HS-27A (cell line): ENCODE results near the gene SOAT2.

ENCODE experiments used
- DNase-seq: peaks from one replicate; pipeline ENCODE4 v3.0.0-alpha.2; 2012; ENCODE audit warnings: low read depth, missing footprints

SOAT2 gene

GRCh38 chr12:53064613-53065436 is 38.5 kb upstream of the SOAT2 start:
- no peak for DNase-seq

- DNase-seq = no peak
These were observed 37.8 kb upstream of the SOAT2 start for GRCh38 chr12:53065470-53065869.

DNA sequence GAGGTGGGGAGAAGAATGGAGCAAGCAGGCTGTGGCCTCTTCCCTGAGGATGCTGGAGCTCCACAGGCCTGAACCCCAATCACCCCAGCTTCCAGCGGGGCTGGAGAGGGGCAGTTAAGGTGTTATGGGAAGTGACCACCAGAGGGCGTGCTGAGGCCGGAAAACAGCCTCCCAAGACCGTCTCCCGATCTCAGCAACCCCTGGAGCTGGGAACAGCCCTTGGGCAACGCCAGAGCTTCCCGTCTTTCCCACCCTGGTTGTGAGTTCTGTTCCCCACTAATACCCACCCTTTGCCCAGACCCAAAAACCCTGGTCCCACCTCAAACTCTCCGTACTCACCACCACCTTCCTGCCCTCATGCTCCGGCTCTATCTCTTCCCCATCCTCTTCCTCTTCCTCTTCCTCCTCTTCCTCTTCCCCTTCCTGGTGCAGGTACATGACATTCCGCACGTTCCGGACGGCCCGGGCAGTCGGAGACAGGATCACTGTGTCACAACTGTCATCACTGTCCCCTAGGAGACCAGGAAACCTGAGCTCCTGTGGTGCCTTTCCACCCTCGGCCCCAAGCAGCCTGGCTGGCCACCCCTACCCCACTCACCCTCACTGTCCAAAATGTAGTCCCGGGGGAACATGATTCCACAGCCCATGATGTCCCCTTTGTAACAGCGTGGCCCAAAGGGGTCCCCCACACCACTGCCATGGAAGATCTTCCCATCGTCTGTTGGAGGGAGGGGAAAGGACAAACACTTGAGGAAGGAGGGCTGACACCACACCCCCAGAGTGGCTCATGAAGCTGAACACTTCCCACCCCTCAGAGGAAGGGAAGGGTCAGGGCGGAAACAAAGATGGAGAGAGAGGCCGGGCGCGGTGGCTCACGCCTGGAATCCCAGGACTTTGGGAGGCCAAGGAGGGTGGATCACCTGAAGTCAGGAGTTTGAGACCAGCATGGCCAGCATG is 37.0 kb upstream of the SOAT2 start:
- DNase-seq = no peak

GRCh38 chr12:53067074-53067992 is 36.0 kb upstream of the SOAT2 start:
- DNase-seq = no peak

DNA sequence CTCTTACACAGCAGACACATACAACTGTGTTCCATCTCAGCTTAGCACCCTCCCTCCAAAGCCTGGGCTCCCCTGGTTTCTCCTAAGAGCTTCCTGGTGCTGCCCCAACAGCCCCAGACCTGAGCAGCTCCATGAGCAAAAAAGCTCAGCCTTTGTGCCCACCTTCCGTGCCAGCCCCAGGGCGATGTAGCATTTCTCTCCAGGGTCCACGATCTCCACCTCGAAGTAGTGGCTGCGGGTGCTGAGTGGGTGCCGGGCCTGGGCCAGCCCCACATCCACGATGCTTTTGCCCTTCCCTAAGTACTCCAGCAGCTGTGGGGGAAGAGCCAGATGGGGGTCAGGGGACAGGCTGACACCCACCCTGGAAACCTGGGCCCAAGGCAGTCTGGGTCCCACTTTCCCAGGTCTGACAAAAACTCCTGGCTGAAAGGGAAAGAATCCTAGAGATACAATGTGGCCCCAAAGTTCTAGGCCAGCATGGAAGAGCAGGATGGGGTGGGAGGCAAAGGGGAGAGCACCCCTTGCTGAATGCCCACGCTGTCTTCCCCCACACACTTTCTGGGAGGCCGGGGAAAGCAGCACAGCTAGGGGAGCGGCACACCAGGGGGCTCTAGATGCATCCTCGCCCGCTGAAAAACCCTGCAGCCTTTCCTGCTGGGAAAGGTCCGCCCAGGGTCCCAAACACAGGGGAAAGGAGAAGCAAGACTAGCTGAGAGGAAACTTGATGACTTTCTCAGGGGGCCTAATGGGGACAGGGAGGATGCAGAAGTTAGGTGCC is 35.1 kb upstream of the SOAT2 start:
- DNase-seq = no peak

- no peak for DNase-seq
These were observed 34.3 kb upstream of the SOAT2 start for GRCh38 chr12:53068811-53069585.

- DNase-seq = no peak
These were observed 33.5 kb upstream of the SOAT2 start for GRCh38 chr12:53069621-53070410.

DNA sequence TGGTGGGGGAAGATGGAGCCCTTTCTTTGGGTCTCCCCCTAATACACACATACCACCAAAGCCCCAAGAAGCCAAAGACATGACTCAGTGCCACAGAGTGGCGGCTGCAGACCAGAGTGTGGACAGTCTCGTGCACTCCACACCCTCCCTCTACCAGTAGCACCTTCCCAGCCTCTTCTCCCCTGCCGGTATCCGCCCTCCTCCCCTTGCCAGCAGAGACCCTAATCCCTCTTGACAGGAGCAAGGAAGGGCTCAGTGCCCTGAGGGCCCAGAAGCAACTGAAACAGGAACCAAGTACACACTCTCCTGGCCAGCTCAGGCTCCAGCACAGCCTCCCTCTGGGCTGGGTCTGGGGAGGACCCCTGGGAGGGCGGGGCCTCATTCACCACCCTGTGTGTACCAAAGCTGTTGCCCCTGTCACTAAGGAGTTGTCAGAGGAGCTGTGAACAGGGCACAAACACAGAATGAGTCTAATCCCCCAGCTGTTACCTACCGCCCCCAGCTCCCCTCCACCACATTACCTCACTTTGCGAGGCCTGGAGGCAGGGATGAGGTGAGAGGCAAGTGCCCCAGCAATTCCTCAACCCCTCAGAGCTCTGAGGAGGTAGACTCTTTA is 32.3 kb upstream of the SOAT2 start:
- no peak for DNase-seq

GRCh38 chr12:53071591-53072551 is 31.4 kb upstream of the SOAT2 start:
- DNase-seq = no peak

DNA sequence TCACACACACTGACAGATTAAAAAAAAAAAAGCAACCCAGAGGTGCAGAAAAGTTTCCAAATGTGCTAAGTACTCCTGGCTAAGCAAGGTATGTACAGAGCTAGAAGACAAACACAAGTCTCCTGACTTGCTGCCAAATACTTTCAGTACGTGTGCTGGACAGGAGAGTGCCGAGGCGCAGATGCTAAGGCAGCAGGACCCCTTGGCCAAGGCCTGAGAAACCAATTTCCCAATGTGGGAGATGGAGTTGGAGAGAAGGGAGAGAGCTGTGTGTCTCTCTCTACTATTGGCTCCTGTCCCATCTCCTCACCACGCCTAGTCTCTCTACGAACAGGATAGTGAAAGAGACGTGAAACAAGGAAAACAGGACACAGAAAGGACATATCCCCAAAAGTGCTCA is 29.4 kb upstream of the SOAT2 start:
- no peak for DNase-seq

- DNase-seq = no peak
These were observed 28.8 kb upstream of the SOAT2 start for GRCh38 chr12:53074283-53074998.

DNA sequence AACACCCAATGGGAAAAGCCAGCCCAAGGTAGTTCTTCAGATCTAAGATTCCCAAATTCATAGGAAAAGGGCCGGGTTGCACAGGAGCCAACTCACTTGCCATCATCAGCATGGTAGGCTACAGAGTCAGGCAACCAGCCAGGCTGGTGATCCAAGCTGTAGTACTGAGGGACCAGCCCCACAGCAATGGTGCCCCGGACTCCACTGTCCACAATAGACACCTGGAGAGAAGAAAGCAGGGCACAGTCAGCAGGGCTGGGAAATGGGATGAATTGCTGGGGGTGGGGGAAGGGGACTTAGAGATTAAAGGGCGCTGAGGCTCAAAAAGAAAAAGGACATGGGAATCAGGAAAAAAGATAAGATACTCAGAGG is 28.3 kb upstream of the SOAT2 start:
- no peak for DNase-seq

DNA sequence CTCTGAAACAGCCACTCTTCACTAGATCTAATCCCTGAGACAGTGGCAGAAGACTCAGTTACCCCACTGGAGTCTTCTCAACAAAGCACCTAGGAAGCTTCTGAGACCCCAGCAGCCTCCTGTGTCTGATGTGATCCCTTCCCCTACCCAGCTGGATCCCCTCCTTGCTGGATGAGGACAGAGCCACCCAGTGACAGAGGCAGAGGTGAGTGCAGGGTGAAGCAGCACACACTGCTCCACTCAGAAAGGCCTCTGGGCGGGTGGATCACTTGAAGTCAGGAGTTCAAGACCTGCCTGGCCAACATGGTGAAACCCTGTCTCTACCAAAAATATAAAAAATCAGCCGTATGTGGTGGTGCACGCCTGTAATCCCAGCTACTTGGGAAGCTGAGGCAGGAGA is 26.8 kb upstream of the SOAT2 start:
- no peak for DNase-seq

DNA sequence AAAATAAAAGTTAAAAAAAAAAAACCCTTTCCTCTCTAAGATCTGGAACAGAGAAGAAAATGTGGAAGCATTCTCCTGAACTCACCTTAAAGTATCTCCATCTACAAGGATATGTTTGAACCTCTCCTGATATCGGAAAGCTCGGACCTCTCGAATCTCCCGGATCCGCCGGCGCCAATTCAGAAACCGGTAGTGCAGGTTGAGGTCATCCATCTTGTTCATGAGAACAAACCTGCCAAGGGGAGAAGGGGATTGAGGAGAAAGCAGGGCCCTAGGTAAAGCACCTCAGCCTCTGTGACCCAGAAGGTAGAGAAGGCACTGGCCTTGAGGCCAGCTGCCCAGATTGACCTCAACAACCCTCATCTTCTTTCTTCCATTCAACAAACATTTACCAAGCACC is 26.3 kb upstream of the SOAT2 start:
- no peak for DNase-seq

DNA sequence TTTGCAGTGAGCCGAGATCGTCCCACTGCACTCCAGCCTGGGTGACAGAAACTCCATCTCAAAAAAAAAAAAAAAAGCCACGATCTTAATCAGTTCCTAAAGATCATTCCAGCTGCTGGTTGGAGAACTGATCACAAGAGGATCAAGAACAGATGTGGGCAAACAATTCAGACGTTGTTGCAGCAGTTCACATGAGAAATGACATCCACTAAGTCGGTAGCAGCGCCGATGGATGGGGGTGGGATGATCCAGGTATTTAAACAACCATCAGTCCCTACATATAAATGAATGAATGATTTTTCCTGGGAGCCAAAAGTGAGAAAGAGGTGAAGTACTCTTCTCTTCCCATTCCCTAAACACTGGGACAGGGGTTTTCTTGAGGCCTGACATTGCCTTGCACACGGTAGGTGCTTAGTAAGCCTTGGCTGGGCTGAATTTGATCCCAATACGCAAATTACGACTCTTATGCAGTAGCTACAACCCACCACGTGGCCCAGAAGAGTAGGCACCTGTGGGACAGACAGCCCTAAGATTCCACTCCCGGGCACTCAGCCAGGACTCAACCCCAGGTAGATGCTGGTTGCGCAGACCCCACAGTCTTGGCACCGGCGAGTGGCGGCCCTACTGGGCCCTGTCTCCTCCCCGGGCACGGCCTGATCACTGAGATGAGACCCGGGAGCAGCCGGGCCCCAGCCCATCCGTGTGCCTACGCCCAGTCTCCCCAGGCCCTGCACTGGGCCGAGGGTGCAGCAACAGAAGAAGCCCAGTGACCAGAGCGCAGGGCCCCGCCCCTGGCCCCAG is 24.7 kb upstream of the SOAT2 start:
- no peak for DNase-seq
